Measurements from ENCODE around the gene CAMK2N2.
A peak's percentile ranks its signal among the peaks of the same experiment; 100 is the strongest.

CAMK2N2 gene

DNA sequence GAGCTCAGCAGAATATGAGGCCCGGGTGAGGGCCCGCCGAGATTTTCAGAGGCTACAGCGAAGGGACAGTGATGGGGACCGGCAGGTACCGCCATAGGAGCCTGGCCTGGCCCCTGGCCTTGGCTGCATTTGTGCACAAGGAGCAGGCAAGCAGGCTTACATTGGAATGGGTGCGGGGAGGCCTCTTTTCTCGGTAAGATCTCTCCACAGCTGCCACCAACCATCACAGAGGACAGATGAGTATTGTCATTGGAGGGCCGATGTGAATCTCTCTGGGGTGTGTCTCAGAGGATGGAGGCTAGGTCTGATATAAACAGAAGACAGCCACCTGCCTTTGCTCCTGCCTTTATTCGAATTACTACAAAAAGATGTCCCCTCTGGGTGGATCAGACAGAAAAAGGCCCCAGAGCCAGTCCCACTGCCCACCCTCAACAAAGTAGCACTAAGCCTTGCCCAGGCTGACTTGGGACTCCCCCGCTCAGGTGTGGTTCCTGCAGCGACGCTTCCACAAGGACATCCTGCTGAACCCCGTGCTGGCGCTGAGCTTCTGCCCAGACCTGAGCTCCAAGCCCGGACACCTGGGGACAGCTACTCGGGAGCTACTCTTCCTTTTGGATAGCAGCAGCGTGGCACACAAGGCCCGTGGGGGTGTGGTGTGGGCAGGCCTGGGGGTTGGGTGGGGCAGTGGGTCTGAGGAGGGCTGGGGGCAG lies 26.5 kb downstream of the CAMK2N2 start:
- H3K9me3 ChIP-seq (ENCODE audit: severe bottlenecking) = no peaks in the 10 kb centered on the region
- H3K27ac ChIP-seq (ENCODE audit: poor library complexity, severe bottlenecking) = no peak overlapping the region
- TF ChIP-seq, protein P1, sequence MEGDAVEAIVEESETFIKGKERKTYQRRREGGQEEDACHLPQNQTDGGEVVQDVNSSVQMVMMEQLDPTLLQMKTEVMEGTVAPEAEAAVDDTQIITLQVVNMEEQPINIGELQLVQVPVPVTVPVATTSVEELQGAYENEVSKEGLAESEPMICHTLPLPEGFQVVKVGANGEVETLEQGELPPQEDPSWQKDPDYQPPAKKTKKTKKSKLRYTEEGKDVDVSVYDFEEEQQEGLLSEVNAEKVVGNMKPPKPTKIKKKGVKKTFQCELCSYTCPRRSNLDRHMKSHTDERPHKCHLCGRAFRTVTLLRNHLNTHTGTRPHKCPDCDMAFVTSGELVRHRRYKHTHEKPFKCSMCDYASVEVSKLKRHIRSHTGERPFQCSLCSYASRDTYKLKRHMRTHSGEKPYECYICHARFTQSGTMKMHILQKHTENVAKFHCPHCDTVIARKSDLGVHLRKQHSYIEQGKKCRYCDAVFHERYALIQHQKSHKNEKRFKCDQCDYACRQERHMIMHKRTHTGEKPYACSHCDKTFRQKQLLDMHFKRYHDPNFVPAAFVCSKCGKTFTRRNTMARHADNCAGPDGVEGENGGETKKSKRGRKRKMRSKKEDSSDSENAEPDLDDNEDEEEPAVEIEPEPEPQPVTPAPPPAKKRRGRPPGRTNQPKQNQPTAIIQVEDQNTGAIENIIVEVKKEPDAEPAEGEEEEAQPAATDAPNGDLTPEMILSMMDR (IDR thresholded peaks at IDR 0.05; ENCODE audit: poor library complexity, severe bottlenecking) = no peak
- no peak overlapping the region for H3K4me3 ChIP-seq (ENCODE audit: severe bottlenecking)
- ATAC-seq (ENCODE audit: low read depth) = no peak
- H3K36me3 ChIP-seq (ENCODE audit: low read depth) = no peaks in the 10 kb centered on the region
- peaks cover 3% of the 10 kb centered on the region for H3K4me1 ChIP-seq (ENCODE audit: insufficient read depth, poor library complexity, severe bottlenecking)
- H3K27me3 ChIP-seq (ENCODE audit: insufficient read depth, poor library complexity, severe bottlenecking) = peaks cover 21% of the 10 kb centered on the region
- DNase-seq (ENCODE audit: low spot score) = peak; percentile 52

DNA sequence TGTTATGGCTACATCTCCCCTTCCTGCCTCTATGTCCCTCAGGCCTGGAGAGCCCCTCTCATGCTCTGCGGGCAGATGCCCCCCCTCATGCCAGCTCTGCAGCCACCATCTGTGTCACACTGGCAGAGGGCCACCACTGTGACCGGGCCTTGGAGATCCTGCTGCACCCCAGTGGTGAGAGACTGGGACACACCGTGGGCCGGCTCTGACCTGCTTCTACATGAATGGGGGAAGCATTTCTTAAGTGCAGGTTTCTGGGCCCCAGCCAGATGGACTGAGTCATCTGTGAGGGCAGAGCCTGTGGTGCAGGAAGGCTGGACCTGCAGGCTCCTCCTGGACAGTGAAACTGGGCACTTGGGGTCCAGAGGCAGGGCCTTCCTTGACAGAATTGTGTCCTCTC lies 27.1 kb downstream of the CAMK2N2 start:
- TF ChIP-seq, protein P1 (IDR thresholded peaks at IDR 0.05; ENCODE audit: poor library complexity, severe bottlenecking) = peak; percentile 46

DNA sequence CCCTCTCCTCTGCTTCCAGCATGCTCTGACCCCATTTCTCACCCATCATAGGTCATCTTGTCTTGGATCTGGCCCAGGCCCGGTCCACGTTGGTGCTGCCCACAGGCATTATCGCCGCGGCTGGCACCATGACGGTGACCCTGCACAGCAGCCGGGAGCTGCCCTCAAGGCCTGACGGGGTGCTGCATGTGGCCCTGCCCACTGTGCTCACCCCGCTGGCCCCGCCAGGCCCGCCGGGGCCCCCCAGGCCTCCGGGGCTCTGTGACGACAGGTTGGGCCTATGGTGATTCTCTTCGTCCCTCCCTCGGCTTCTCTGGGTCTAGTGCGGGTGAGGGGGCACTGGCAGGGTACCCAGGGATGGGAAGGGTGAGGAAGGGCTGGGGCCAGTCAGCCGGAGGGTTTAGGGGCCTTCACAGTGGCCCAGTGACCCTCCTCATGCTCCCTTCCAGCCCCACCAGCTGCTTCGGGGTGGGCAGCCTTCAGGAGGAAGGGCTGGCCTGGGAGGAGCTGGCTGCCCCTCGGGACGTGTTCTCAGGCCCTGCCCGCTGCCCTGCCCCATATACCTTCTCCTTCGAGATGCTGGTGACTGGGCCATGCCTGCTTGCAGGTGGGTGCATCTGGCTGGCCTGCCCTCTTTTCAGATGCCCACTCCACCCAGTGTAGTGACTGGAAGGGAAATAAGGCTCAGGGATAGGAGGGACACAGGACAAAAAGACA lies 28.1 kb downstream of the CAMK2N2 start:
- TF ChIP-seq, protein P1 (IDR thresholded peaks at IDR 0.05; ENCODE audit: poor library complexity, severe bottlenecking) = no peak
- DNase-seq (ENCODE audit: low spot score) (no peak), ATAC-seq (ENCODE audit: low read depth) (no peak)
- Histone ChIP-seq H3K4me1 (ENCODE audit: insufficient read depth, poor library complexity, severe bottlenecking) (peaks cover 3% of the 10 kb centered on the region), H3K9me3 (ENCODE audit: severe bottlenecking) (no peaks in the 10 kb centered on the region), H3K4me3 (ENCODE audit: severe bottlenecking) (no peak overlapping the region), H3K27ac (ENCODE audit: poor library complexity, severe bottlenecking) (no peak overlapping the region), H3K27me3 (ENCODE audit: insufficient read depth, poor library complexity, severe bottlenecking) (peaks cover 36% of the 10 kb centered on the region), H3K36me3 (ENCODE audit: low read depth) (no peaks in the 10 kb centered on the region)

More for the DNA sequence above, 27.1 kb downstream of the CAMK2N2 start:
- ATAC-seq (ENCODE audit: low read depth) (peak; percentile 85), DNase-seq (ENCODE audit: low spot score) (peak; percentile 92)
- Histone ChIP-seq H3K4me1 (ENCODE audit: insufficient read depth, poor library complexity, severe bottlenecking) (peaks cover 3% of the 10 kb centered on the region), H3K4me3 (ENCODE audit: severe bottlenecking) (no peak overlapping the region), H3K27me3 (ENCODE audit: insufficient read depth, poor library complexity, severe bottlenecking) (peaks cover 27% of the 10 kb centered on the region), H3K27ac (ENCODE audit: poor library complexity, severe bottlenecking) (no peak overlapping the region), H3K9me3 (ENCODE audit: severe bottlenecking) (no peaks in the 10 kb centered on the region), H3K36me3 (ENCODE audit: low read depth) (no peaks in the 10 kb centered on the region)

DNA sequence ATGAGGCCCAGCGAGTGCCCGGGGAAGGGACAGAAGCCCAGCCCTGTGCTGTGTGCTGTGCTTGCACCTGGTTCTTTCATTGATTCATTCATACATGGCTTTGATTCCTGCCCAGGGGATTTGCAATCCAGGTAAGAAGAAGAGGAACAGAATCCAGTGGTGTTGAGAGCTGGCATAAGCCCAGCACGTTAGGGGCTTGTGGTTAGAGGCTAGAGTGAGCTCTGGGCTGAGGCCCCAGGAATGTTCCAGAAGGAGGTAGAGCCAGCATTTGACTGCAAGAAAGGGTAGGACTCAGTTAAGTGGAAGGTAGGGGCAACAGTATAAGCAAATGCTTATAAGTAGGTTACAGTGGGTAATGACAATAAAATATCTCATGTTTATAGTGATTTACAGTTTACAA lies 29.7 kb downstream of the CAMK2N2 start:
- no peak overlapping the region for H3K4me3 ChIP-seq (ENCODE audit: severe bottlenecking)
- peaks cover 3% of the 10 kb centered on the region for H3K4me1 ChIP-seq (ENCODE audit: insufficient read depth, poor library complexity, severe bottlenecking)
- ATAC-seq (ENCODE audit: low read depth) = no peak
- no peaks in the 10 kb centered on the region for H3K9me3 ChIP-seq (ENCODE audit: severe bottlenecking)
- TF ChIP-seq, protein P1 (IDR thresholded peaks at IDR 0.05; ENCODE audit: poor library complexity, severe bottlenecking) = no peak
- H3K36me3 ChIP-seq (ENCODE audit: low read depth) = no peaks in the 10 kb centered on the region
- H3K27ac ChIP-seq (ENCODE audit: poor library complexity, severe bottlenecking) = no peak overlapping the region
- peaks cover 37% of the 10 kb centered on the region for H3K27me3 ChIP-seq (ENCODE audit: insufficient read depth, poor library complexity, severe bottlenecking)
- DNase-seq (ENCODE audit: low spot score) = no peak
